Calu3 (cell line): ENCODE results near the gene TOP2B. TPM values are rescaled to one million over a fixed set of nuclear protein-coding genes. Genes with fewer than 3 reads are reported as not detected.

Experiments
- BruUV-seq: library from RNA; stranded (reverse); fragments of 400-500 nt; replicated peaks from 2 replicates; lab custom pipeline; 2021; lab: Mats Ljungman, UMichigan
- CTCF ChIA-PET: fragments of 300-600 bp; sonication (Branson Sonifier 250); formaldehyde crosslinking; loops from one replicate; lab custom pipeline; 2022; ENCODE audit warnings: antibody characterized with exemption; lab: Charles Lee
- DNase-seq: peaks from one replicate; pipeline ENCODE4 v3.0.0; 2022
- H3K27ac Mint-ChIP-seq: one replicate; pipeline ENCODE4 v1.8.0; 2022; ENCODE audit warnings: mixed read lengths; ENCODE audit not compliant: unreplicated experiment
- H3K27me3 Mint-ChIP-seq: one replicate; pipeline ENCODE4 v1.8.0; 2022; ENCODE audit warnings: mixed read lengths; ENCODE audit not compliant: unreplicated experiment
- H3K36me3 Mint-ChIP-seq: one replicate; pipeline ENCODE4 v1.8.0; 2022; ENCODE audit warnings: mild to moderate bottlenecking, moderate library complexity, mixed read lengths; ENCODE audit not compliant: insufficient read depth, unreplicated experiment
- H3K4me1 Mint-ChIP-seq: one replicate; pipeline ENCODE4 v1.8.0; 2022; ENCODE audit warnings: mild to moderate bottlenecking, low read depth, mixed read lengths; ENCODE audit not compliant: unreplicated experiment
- H3K4me3 Mint-ChIP-seq: one replicate; pipeline ENCODE4 v1.8.0; 2022; ENCODE audit warnings: mild to moderate bottlenecking, low read depth, moderate library complexity, mixed read lengths; ENCODE audit not compliant: unreplicated experiment
- H3K9me3 Mint-ChIP-seq: one replicate; pipeline ENCODE4 v1.8.0; 2022; ENCODE audit warnings: low read depth, mixed read lengths; ENCODE audit not compliant: unreplicated experiment
- intact Hi-C: fragments of 100-400 bp; cut with micrococcal nuclease; formaldehyde crosslinking; loops from one replicate; pipeline ENCODE4 v1.10.0; 2022; ENCODE audit not compliant: unreplicated experiment
- total RNA-seq: library from RNA; stranded (reverse); gene quantifications from 2 replicates; pipeline ENCODE4 v1.2.3, GENCODE V29; 2022
- TF ChIP-seq, protein P1 (sequence below): fragments of 200-600 bp; IDR thresholded peaks from one replicate; pipeline ENCODE4 v1.8.0; 2022; ENCODE audit warnings: antibody characterized with exemption; ENCODE audit not compliant: unreplicated experiment

Gene TOP2B
- total RNA-seq, 1 experiment from 2014 or later: 117 TPM

DNA sequence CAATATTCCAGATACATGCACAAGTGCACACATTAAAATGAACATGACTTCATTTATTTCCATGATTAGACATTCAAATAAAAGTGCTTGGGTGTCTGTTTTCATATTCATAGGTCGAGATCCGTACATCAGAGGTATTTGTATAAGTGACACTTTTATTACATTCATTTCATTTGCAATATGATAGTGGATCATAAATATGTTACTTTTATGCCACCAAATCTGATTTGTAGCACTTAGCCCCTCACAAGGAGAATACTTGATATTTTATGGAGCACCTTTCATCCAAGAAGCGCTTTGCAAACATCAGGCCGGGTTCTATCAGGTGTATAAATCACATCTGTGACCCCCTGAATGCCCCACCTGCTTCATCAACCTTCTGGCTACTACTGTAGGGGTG lies 100.6 kb downstream of the TOP2B start:
- Mint-ChIP-seq H3K27ac (no peak overlapping the region), H3K36me3 (no peaks in the 10 kb centered on the region), H3K4me1 (no peaks in the 10 kb centered on the region), H3K27me3 (no peaks in the 10 kb centered on the region), H3K9me3 (no peaks in the 10 kb centered on the region), H3K4me3 (no peak overlapping the region)
- no peak for DNase-seq
- BruUV-seq: no TSS peak
- TF ChIP-seq, protein P1, sequence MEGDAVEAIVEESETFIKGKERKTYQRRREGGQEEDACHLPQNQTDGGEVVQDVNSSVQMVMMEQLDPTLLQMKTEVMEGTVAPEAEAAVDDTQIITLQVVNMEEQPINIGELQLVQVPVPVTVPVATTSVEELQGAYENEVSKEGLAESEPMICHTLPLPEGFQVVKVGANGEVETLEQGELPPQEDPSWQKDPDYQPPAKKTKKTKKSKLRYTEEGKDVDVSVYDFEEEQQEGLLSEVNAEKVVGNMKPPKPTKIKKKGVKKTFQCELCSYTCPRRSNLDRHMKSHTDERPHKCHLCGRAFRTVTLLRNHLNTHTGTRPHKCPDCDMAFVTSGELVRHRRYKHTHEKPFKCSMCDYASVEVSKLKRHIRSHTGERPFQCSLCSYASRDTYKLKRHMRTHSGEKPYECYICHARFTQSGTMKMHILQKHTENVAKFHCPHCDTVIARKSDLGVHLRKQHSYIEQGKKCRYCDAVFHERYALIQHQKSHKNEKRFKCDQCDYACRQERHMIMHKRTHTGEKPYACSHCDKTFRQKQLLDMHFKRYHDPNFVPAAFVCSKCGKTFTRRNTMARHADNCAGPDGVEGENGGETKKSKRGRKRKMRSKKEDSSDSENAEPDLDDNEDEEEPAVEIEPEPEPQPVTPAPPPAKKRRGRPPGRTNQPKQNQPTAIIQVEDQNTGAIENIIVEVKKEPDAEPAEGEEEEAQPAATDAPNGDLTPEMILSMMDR: no peak
- CTCF ChIA-PET: no interaction called here
- intact Hi-C loops: no loop called here

DNA sequence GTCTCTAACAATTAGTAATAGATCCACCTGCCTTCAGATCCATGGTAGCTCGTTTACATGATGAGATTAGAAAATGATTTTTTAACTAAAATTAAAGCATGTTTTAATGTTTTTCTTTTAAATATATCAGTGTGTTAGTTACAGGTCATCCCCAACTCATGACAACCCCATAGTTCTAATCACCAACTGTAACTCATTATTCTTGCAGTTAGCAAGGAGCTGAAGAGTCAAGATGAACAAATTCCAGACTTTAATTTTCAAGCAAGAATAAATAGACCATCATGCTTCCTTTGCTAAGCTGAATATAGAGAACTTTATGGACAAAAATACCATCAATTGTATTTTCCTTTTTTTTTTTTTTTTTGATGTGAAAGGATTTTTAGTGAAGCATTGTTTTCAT lies 101.1 kb downstream of the TOP2B start:
- BruUV-seq: no TSS peak
- DNase-seq: no peak
- no peaks in the 10 kb centered on the region for H3K9me3 Mint-ChIP-seq
- H3K4me3 Mint-ChIP-seq: no peak overlapping the region
- H3K27me3 Mint-ChIP-seq: no peaks in the 10 kb centered on the region
- H3K4me1 Mint-ChIP-seq: no peaks in the 10 kb centered on the region
- no peaks in the 10 kb centered on the region for H3K36me3 Mint-ChIP-seq
- intact Hi-C loops: no loop called here
- TF ChIP-seq, protein P1: no peak
- CTCF ChIA-PET: no interaction called here
- H3K27ac Mint-ChIP-seq: no peak overlapping the region

DNA sequence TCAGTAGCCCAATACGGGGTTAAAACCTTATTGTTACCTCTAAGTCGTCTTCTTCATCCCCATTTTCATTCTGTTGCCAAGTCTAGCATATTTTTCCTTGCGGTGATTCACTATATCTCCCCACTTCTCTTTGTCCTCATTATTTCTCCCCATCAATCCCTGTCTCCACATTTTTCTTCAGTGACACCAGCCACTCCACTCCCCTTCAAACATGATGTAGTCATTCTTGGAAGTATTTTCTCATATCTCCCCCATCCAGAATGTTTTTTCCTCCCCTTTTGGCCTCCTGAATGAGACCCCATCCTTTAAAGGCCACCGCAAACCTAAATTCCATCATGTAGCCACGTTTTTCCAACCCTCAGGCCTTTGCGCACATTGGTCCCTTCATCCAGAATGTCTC lies 105.9 kb downstream of the TOP2B start:
- H3K9me3 Mint-ChIP-seq: no peaks in the 10 kb centered on the region
- DNase-seq: no peak
- BruUV-seq: no TSS peak
- no peaks in the 10 kb centered on the region for H3K27me3 Mint-ChIP-seq
- TF ChIP-seq, protein P1: no peak
- no peak overlapping the region for H3K27ac Mint-ChIP-seq
- no peak overlapping the region for H3K4me3 Mint-ChIP-seq
- intact Hi-C loops: no loop called here
- H3K4me1 Mint-ChIP-seq: no peaks in the 10 kb centered on the region
- CTCF ChIA-PET: no interaction called here
- no peaks in the 10 kb centered on the region for H3K36me3 Mint-ChIP-seq

DNA sequence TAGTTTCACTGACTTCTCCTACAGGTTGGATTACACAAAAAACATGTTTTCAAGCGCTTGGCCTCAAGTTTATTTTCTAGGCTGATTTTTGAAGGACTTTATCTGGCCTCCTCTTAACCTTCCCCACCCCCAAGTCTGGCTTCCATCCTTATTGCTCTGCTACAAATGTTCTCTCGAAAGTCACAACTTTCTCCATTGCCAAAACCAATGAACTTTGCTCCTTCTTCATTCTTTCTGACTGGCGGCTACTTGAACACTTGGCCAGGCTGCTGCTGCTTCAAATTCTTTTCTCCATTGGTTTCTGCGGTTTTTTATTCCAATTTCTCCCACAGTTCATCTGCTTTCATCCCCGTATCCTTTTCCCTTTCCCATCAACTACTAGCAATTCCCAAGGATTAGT lies 106.6 kb downstream of the TOP2B start:
- Mint-ChIP-seq H3K4me1 (no peaks in the 10 kb centered on the region), H3K27me3 (no peaks in the 10 kb centered on the region), H3K4me3 (no peak overlapping the region), H3K27ac (no peak overlapping the region), H3K9me3 (no peaks in the 10 kb centered on the region), H3K36me3 (no peaks in the 10 kb centered on the region)
- no peak for DNase-seq
- CTCF ChIA-PET: no interaction called here
- BruUV-seq: no TSS peak
- intact Hi-C loops: no loop called here
- TF ChIP-seq, protein P1: no peak
